Psoas muscle (tissue), 8 donors: ENCODE measurements around the gene COP1. TPM values are rescaled to one million over a fixed set of nuclear protein-coding genes. Genes with fewer than 3 reads are reported as not detected.
"Not testable (repeated sequence)": the region's sequence is repeated elsewhere in the genome, so short reads cannot be mapped to it uniquely, and the experiment has no call there.

Experiments
- ATAC-seq, 4 donors: fragments of 200-7000 bp; cut with Tn5 transposase; one replicate each; pipeline ENCODE4 v1.9.1; 2020; ENCODE audit warnings: moderate library complexity in 3 of 4, mild to moderate bottlenecking in 2 of 4
- DNase-seq, 2 donors: peaks; one replicate each; pipeline ENCODE4 v3.0.0-alpha.2; 2020
- H3K27ac ChIP-seq: fragments of 200-600 bp; one replicate; pipeline ENCODE4 v1.8.0; 2022
- H3K27me3 ChIP-seq, 3 donors: fragments of 200-600 bp in 1 of 3; one replicate each; pipeline versions ENCODE4 v1.6.1 to v1.8.0; 2013 to 2022; ENCODE audit warnings: low read length in 2 of 3, mild to moderate bottlenecking in 2 of 3, moderate library complexity in 1 of 3; ENCODE audit not compliant: insufficient read depth in 3 of 3
- H3K36me3 ChIP-seq, 2 donors: fragments of 200-600 bp in 1 of 2; one replicate each; pipeline versions ENCODE4 v1.6.1 to v1.8.0; 2013 to 2022; ENCODE audit warnings: low read depth in 1 of 2, mild to moderate bottlenecking in 1 of 2, moderate library complexity in 1 of 2; ENCODE audit not compliant: insufficient read depth in 1 of 2
- H3K4me1 ChIP-seq: fragments of 200-600 bp; one replicate; pipeline ENCODE4 v1.8.0; 2022
- H3K4me3 ChIP-seq: fragments of 200-600 bp; one replicate; pipeline ENCODE4 v1.8.0; 2022; ENCODE audit warnings: mild to moderate bottlenecking
- H3K9me3 ChIP-seq: fragments of 200-600 bp; one replicate; pipeline ENCODE4 v1.8.0; 2022
- CTCF ChIP-seq: fragments of 200-600 bp; IDR thresholded peaks from one replicate; pipeline ENCODE4 v1.8.0; 2022; ENCODE audit warnings: antibody characterized with exemption
- WGBS, 3 donors: extraction: QIAGEN DNeasy Blood & Tissue Kit; methylation state at CpG; one replicate each; pipeline versions ENCODE4 v1.1.6 to v1.1.7; 2013; 5-methylcytosine and 5-hydroxymethylcytosine counted together
- intact Hi-C, 2 donors: fragments of 100-400 bp; cut with DNase I; formaldehyde crosslinking; loops; one replicate each; pipeline versions ENCODE4 v1.11.0 to v1.14.2; 2022
- polyA plus RNA-seq, 3 donors: library from polyadenylated mRNA; stranded (reverse); fragments of 200-250 nt; gene quantifications; one replicate each; pipeline ENCODE4 v1.2.3, GENCODE V29; 2013
- total RNA-seq, 4 donors: library from RNA; stranded (reverse); fragmentation: NEBNext Ultra II Directional in 2 of 4; extraction: Animal tissue kit (Norgen Biotek cat#: 25700) in 2 of 4; gene quantifications; one replicate each; pipeline versions ENCODE4 v1.2.1 to v1.2.4, GENCODE V29; 2021 to 2023
- donor health status: healthy with polysubstance abuse.
- donor health status: DM: no; HTN: no; CAD: no; lungs with moderate emphysema.
- donor health status: Bipolar disorder and iron deficiency.
- donor health status: healthy.
- donor health status: DM: yes; HTN: yes; CAD: no.
- donor health status: DM: no; HTN: no; CAD: no.
- donor health status: DM: no; HTN: no; CAD: no.
- donor health status: DM: yes; HTN: yes; CAD: no.

The COP1 gene
- total and polyA plus RNA-seq, 7 donors = 19.5 to 30.6 (median 22.7) TPM

- H3K27me3 ChIP-seq, ATAC-seq, DNase-seq, intact Hi-C loops, H3K27ac ChIP-seq, H3K4me3 ChIP-seq, H3K4me1 ChIP-seq, H3K9me3 ChIP-seq: not testable (repeated sequence)
- 90 to 95% (median 92%) methylated on average over 13 to 14 of the region's 14 CpGs for WGBS, 3 donors
- peaks cover 0 to 18% of the 10 kb centered on the region in 2 donors for H3K36me3 ChIP-seq
Measured at GRCh38 chr1:175992202-175992601, 214.9 kb downstream of the COP1 start.

- H3K27me3 ChIP-seq = no peaks in the 10 kb centered on the region
- no peaks in the 10 kb centered on the region for H3K9me3 ChIP-seq
- ATAC-seq (no peak), DNase-seq (no peak)
- TF ChIP-seq CTCF = no peak
- intact Hi-C loops = no loop called here
- peaks cover 2 to 60% of the 10 kb centered on the region in 2 donors for H3K36me3 ChIP-seq
- no peak overlapping the region for H3K4me3 ChIP-seq
- H3K4me1 ChIP-seq = no peaks in the 10 kb centered on the region
- no peak overlapping the region for H3K27ac ChIP-seq
- 75 to 83% (median 76%) methylated on average over 1 of the region's 1 CpG for WGBS, 3 donors
Measured at GRCh38 chr1:175984813-175985212, 222.3 kb downstream of the COP1 start.

DNA sequence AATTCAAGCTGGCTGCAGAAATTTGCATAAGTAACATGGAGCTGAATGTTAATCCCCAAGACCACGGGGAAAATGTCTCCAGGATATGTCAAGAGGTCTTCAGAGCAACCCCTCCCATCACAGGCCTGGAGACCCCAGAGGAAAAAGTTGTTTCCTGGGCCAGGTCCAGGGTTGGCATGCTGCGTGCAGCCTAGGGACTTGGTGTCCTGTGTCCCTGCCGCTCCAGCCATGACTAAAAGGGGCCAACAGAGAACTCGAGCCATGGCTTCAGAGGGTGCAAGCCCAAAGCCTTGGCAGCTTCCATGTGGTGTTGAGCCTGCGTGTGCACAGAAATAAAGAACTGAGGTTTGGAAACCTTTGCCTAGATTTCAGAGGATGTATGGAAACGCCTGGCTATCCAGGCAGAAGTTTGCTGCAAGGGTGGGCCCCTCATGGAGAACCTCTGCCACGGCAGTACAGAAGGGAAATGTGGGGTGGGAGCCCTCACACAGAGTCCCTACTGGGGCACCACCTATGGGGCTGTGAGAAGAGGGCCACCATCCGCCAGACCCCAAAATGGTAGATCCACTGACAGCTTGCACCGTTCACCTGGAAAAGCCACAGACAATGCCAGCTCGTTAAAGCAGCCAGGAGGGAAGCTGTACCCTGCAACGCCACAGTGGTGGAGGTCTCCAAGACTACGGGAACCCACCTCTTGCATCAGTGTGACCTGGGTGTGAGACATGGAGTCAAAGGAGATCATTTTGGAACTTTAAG, 222.9 kb downstream of the COP1 start:
- peaks cover 2 to 59% of the 10 kb centered on the region in 2 donors for H3K36me3 ChIP-seq
- H3K27ac ChIP-seq = no peak overlapping the region
- ATAC-seq = no peak
- TF ChIP-seq CTCF = no peak
- no peaks in the 10 kb centered on the region for H3K4me1 ChIP-seq
- no peaks in the 10 kb centered on the region for H3K9me3 ChIP-seq
- WGBS, 3 donors = 92 to 98% (median 96%) methylated on average over 12 of the region's 12 CpGs
- DNase-seq = no peak
- H3K4me3 ChIP-seq = no peak overlapping the region
- H3K27me3 ChIP-seq = no peaks in the 10 kb centered on the region
- intact Hi-C loops = no loop called here

- H3K36me3 ChIP-seq = peaks cover 2 to 53% of the 10 kb centered on the region in 2 donors
- DNase-seq, H3K27ac ChIP-seq, H3K27me3 ChIP-seq, H3K4me3 ChIP-seq, intact Hi-C loops, ATAC-seq, H3K4me1 ChIP-seq, H3K9me3 ChIP-seq: not testable (repeated sequence)
- WGBS, 3 donors = 98 to 100% (median 100%) methylated on average over 2 of the region's 2 CpGs
Measured at GRCh38 chr1:175983363-175983762, 223.7 kb downstream of the COP1 start.

DNA sequence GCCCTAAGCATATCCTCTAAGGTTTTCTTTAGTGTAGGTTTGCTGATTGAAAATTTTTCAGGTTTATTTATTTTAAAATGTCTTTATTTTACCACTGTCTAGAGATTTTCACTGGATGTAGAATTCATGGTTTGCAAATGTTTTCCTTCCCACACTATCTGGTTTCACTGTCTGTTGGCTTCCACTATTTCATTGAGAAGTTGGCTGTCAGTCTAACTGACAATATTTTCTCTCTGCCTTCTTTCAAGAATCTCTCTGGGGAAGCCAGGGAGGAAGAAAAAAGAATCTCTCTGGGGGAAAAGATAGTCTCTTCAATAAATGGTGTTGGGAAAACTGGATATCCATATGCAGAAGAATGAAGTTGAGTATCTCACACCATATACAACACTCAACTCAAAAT, 226.0 kb downstream of the COP1 start:
- H3K36me3 ChIP-seq = peaks cover 2 to 31% of the 10 kb centered on the region in 2 donors

More for the DNA sequence above, 226.0 kb downstream of the COP1 start:
- ATAC-seq (no peak), DNase-seq (no peak)
- Histone ChIP-seq H3K4me3 (no peak overlapping the region), H3K27ac (no peak overlapping the region), H3K27me3 (no peaks in the 10 kb centered on the region), H3K9me3 (no peaks in the 10 kb centered on the region), H3K4me1 (no peaks in the 10 kb centered on the region)
- intact Hi-C loops = no loop called here
- TF ChIP-seq CTCF = no peak
